AG09319 (cell line): ENCODE results near the gene ARHGAP15.
"Not testable (repeated sequence)": the region's sequence is repeated elsewhere in the genome, so short reads cannot be mapped to it uniquely, and the experiment has no call there.

Experiments
- DNase-seq: peaks from one replicate; pipeline ENCODE4 v3.0.0-alpha.2; 2010; ENCODE audit warnings: low read depth; ENCODE audit errors: extremely low read depth
- TF ChIP-seq, protein P1 (sequence below): IDR thresholded peaks from 2 replicates; pipeline ENCODE4 v1.5.1; 2011; ENCODE audit warnings: low read depth, mild to moderate bottlenecking, inconsistent platforms, low read length, moderate library complexity

Gene ARHGAP15

DNA sequence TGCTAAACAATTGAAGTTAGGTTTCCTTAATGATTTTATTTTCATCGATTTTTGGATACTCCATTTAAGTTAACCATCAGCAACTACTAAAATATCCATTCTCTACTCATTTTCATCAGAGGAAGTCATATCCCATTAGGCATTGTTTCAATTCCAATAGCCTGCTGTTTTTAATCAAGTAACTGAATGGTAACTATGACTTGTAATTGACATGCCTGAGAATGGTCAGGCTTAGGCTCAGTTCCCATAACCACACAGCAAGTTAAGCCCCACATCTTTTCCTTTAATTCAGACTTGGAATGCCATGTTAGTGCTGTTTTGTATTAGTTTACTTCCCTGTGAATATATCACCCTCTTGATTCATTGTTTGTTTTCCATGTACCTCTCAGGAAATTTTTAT is 398.8 kb downstream of the ARHGAP15 start:
- DNase-seq: peak; percentile 79
- TF ChIP-seq, protein P1, sequence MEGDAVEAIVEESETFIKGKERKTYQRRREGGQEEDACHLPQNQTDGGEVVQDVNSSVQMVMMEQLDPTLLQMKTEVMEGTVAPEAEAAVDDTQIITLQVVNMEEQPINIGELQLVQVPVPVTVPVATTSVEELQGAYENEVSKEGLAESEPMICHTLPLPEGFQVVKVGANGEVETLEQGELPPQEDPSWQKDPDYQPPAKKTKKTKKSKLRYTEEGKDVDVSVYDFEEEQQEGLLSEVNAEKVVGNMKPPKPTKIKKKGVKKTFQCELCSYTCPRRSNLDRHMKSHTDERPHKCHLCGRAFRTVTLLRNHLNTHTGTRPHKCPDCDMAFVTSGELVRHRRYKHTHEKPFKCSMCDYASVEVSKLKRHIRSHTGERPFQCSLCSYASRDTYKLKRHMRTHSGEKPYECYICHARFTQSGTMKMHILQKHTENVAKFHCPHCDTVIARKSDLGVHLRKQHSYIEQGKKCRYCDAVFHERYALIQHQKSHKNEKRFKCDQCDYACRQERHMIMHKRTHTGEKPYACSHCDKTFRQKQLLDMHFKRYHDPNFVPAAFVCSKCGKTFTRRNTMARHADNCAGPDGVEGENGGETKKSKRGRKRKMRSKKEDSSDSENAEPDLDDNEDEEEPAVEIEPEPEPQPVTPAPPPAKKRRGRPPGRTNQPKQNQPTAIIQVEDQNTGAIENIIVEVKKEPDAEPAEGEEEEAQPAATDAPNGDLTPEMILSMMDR: no peak

DNA sequence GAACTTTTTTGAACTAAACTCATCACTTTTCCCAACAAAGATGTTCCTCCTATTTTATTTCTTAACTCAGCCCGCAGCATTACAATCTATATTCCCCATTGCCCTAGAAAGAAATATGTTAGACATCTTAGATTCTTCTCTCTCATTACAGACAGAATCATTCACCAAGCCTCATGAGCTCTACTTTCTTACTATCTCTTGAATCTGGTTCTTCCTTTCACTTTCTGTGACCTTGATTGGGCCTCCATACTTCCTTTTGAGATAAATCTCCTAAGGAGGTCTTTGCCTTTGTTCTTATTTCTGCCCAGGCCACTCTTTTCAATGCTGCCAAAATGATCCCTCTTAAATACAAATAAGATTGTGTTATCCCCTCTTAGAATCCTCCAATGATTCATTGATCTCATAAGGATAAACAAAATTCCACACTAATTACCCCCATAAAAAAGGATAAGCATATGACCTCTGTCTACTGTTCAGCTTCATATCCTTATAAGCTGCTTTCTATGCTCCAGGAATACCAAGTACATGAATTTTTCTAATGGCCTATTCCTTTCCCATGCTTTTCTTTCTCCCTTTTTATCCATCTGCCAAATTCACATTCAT is 400.0 kb downstream of the ARHGAP15 start:
- TF ChIP-seq, protein P1: no peak
- no peak for DNase-seq

DNA sequence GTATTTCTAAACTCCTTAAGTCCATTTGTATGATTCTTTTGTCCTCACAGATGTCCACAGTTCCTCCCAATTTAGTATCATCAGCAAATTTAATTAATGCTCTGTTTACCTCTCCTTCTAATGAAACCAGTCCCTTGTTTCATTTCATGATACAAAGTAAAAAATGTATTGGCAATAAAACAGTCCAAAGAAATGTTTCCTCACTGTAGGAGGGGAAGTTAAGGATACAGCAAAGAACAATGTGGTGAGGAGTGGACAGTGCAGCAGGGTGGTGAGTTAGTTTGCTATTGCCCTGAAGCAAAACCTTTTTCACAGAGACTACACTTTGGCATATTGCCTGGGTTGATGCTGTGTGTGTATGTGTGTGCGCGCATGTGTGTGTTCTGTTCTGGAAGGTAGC is 401.5 kb downstream of the ARHGAP15 start:
- TF ChIP-seq, protein P1: no peak
- no peak for DNase-seq

DNA sequence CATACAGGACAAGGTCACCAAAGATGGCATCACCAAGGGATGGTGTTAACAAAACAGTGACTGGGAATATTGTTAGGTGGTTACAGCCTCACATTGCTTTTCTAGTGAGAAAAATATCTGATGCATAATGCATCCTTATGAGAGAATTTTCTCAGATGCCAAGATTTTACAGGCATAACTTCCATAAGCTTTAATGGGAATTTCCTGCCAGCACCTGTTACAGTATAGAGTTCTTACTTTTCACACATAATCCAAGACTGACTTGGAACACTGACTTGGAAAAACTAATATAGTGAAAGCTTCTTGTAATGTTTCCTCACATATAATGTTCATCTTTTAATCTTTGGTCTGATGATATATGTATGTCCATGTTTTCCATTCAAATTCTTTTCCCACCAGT is 402.8 kb downstream of the ARHGAP15 start:
- no peak for DNase-seq
- TF ChIP-seq, protein P1: no peak

DNA sequence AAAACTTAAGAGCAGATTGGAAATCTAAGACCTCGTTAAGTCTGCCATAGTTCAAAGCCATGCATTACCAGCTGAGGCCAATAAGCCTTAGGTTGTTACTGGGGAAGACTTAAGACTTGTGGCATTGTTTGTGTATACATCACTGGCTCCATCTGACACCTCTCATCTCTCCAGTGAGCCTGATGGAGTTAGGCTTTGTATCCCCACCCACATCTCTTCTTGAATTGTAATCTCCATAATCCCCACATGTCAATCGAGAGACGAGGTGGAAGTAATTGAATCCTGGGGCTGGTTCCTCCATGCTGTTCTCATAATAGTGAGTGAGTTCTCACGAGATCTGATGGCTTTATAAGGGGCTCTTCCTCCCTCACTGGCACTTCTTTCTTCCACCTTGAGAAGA is 404.6 kb downstream of the ARHGAP15 start:
- TF ChIP-seq, protein P1: no peak
- DNase-seq: no peak

DNA sequence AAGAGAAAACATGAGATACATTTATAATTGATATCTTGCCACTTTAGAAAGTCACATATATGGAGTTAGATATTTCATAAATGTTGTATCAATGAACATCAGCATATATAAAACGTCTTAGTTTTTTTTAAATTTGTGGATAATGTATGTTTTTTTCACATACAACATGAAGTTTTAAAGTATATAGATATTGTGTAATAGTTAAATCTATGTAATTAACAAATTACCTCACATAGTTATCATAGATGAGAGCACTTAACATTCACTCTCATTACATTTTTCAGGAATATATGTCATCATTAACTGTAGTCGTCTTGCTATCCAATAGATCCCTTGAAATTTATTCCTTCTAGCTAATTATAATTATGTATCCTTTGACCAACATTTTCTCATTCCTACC is 406.6 kb downstream of the ARHGAP15 start:
- TF ChIP-seq, protein P1: no peak
- no peak for DNase-seq

DNA sequence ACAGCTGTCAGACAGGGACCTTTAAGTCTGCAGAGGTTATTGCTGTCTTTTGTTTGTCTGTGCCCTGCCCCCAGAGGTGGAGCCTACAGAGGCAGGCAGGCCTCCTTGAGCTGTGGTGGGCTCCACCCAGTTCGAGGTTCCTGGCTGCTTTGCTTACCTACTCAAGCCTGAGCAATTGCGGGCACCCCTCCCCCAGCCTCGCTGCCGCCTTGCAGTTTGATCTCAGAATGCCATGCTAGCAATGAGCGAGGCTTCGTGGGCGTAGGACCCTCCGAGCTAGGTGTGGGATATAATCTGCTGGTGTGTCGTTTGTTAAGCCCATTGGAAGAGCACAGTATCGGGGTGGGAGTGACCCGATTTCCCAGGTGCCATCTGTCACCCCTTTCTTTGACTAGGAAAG is 412.7 kb downstream of the ARHGAP15 start:
- not testable (repeated sequence) for DNase-seq

DNA sequence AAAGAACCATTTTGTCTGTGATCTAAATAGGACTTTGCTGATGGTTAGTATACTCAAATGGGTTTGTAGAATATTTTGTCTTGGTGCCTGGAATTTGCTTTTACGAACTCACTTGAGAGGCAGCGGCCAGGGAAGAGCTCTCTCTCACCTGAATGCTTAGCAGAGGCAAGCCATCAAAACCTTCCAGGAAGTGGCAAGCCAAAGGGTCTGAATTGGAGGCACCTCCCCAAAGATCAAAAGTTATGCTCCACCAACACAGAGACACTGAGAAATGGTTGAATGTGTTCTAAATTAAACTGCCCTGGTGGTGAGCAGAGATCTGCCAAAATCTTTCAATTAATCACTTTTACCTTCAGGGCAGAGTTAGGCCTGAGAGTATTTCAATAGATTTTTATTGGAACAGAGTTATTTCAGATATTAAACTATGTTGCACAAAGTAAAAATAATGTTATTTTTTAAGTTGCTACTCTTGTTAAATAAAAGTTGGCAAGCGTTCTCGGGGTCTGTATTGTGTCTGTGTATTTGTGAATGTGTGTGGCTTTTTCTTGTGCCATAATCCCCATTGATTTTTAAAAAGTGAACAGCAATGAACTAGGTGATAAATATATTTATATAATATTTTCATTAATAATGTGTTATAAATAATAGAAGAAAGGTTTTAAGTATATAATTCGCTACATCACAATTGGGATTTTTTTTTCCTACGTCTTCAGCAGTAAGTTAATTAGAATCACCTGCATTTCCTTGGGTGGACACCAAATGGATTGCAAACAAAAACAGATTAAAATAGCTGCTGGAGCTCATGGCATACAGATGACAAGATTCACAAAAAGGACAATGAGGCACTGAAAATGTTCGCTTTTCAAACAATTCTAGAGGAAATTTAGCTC is 416.1 kb downstream of the ARHGAP15 start:
- no peak for DNase-seq
- TF ChIP-seq, protein P1: no peak
